ENCODE results near the gene SLX4IP.

SLX4IP gene

DNA sequence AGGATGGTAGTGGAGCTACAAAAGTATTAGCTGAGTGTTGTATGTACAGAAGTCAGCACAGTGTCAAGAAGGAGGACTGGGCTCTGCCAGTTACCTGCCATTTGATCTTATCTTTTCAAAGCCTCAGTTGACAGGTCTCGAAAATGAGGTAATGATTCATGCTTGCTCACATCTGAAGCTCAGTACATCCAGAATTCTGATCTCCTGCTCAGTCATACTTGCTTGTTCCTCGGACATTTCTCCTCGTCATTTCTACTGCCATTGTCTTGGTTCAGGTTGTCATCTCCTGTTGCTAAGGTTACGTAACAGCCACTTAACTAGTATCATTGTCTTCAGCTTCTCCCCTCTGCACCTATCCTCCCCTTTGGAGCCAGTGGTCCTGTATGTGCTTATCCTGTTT, 89.5 kb downstream of the SLX4IP start:
- Histone ChIP-seq H2BK12ac (ENCODE audit: low read length in 2 of 2) (peak overlapping the region in 1 of 2 experiments; percentile 21), H3K18ac (ENCODE audit: low read depth in 1 of 2, low read length in 2 of 2) (no peak overlapping the region), H3K4ac (ENCODE audit: low read depth in 1 of 2, low read length in 2 of 2) (no peak overlapping the region), H2BK5ac (ENCODE audit: low read depth, low read length, poor library complexity, severe bottlenecking) (no peak overlapping the region), H2BK15ac (ENCODE audit: low read depth, poor library complexity, severe bottlenecking) (no peak overlapping the region), H3K4me2 (ENCODE audit: low read length, poor library complexity, severe bottlenecking) (no peak overlapping the region), H3K9me3 (ENCODE audit: control insufficient read depth, low read length) (no peaks in the 10 kb centered on the region), H3K36me3 (ENCODE audit: control insufficient read depth in 1 of 2, insufficient read depth in 2 of 2, low read depth in 1 of 2, low read length in 2 of 2) (no peaks in the 10 kb centered on the region), H3K23ac (ENCODE audit: low read length in 2 of 2) (no peak overlapping the region), H3K4me1 (ENCODE audit: control insufficient read depth, insufficient read depth, low read depth, low read length) (peaks cover 11% of the 10 kb centered on the region), H2BK120ac (ENCODE audit: low read depth, low read length) (no peak overlapping the region), H3K27ac (ENCODE audit: low read length, poor library complexity, severe bottlenecking) (no peak overlapping the region), H4K91ac (ENCODE audit: low read length) (no peak overlapping the region), H3K27me3 (ENCODE audit: control insufficient read depth in 1 of 2, insufficient read depth in 1 of 2, low read length in 2 of 2) (no peaks in the 10 kb centered on the region), H3K14ac (ENCODE audit: low read length in 2 of 2) (no peak overlapping the region), H3K4me3 (ENCODE audit: insufficient read depth in 1 of 2, low read depth in 1 of 2, low read length in 2 of 2) (no peak overlapping the region), H4K8ac (ENCODE audit: low read length) (no peak overlapping the region), H2AK5ac (ENCODE audit: low read length, severe bottlenecking) (no peak overlapping the region), H3K79me1 (replicated peaks; ENCODE audit: low read length, poor library complexity, severe bottlenecking) (peaks cover 20% of the 10 kb centered on the region), H2AFZ (ENCODE audit: low read depth, low read length) (no peak overlapping the region), H3K9ac (ENCODE audit: low read length) (peak overlapping the region; percentile 76)
- DNase-seq, result no peak
- WGBS, result 76% methylated on average over 4 of the region's 4 CpGs

DNA sequence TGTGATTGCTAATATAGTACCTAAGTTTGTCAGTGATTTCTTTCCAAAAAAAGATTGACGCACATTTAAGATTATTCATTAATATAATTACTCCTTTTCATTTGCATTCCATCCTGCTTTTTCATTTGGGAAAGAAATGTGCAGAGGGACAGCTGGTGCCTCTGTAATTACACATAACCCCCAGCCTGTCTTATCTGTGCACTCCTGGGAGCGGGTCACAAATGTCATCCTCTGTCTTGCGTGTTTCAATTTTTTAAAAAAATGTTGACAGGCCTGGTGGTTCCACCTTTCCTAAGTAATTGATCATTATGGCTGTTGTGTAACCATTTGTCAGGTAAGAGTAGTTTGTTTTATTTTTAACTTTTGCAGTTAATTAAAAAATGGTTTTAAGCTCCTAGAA, 92.7 kb downstream of the SLX4IP start:
- no peak overlapping the region for H2AK5ac ChIP-seq (ENCODE audit: low read length, severe bottlenecking)
- no peak overlapping the region for H3K18ac ChIP-seq (ENCODE audit: low read depth in 1 of 2, low read length in 2 of 2)
- H3K79me1 ChIP-seq (replicated peaks; ENCODE audit: low read length, poor library complexity, severe bottlenecking), result peaks cover 18% of the 10 kb centered on the region
- no peak overlapping the region for H3K14ac ChIP-seq (ENCODE audit: low read length in 2 of 2)
- H2AFZ ChIP-seq (ENCODE audit: low read depth, low read length), result no peak overlapping the region
- peaks cover 5% of the 10 kb centered on the region for H3K4me1 ChIP-seq (ENCODE audit: control insufficient read depth, insufficient read depth, low read depth, low read length)
- no peak overlapping the region for H3K9ac ChIP-seq (ENCODE audit: low read length)
- H2BK12ac ChIP-seq (ENCODE audit: low read length in 2 of 2), result no peak overlapping the region
- no peak overlapping the region for H3K23ac ChIP-seq (ENCODE audit: low read length in 2 of 2)
- H4K91ac ChIP-seq (ENCODE audit: low read length), result no peak overlapping the region
- H3K4me2 ChIP-seq (ENCODE audit: low read length, poor library complexity, severe bottlenecking), result no peak overlapping the region
- H3K9me3 ChIP-seq (ENCODE audit: control insufficient read depth, low read length), result no peaks in the 10 kb centered on the region
- H2BK120ac ChIP-seq (ENCODE audit: low read depth, low read length), result no peak overlapping the region
- no peak overlapping the region for H4K8ac ChIP-seq (ENCODE audit: low read length)
- H3K27me3 ChIP-seq (ENCODE audit: control insufficient read depth in 1 of 2, insufficient read depth in 1 of 2, low read length in 2 of 2), result no peaks in the 10 kb centered on the region
- H2BK15ac ChIP-seq (ENCODE audit: low read depth, poor library complexity, severe bottlenecking), result no peak overlapping the region
- H2BK5ac ChIP-seq (ENCODE audit: low read depth, low read length, poor library complexity, severe bottlenecking), result no peak overlapping the region
- no peak overlapping the region for H3K4ac ChIP-seq (ENCODE audit: low read depth in 1 of 2, low read length in 2 of 2)
- no peak for DNase-seq
- H3K4me3 ChIP-seq (ENCODE audit: insufficient read depth in 1 of 2, low read depth in 1 of 2, low read length in 2 of 2), result no peak overlapping the region
- no peak overlapping the region for H3K27ac ChIP-seq (ENCODE audit: low read length, poor library complexity, severe bottlenecking)
- WGBS, result 88% methylated on average over 3 of the region's 3 CpGs
- no peaks in the 10 kb centered on the region for H3K36me3 ChIP-seq (ENCODE audit: control insufficient read depth in 1 of 2, insufficient read depth in 2 of 2, low read depth in 1 of 2, low read length in 2 of 2)

DNA sequence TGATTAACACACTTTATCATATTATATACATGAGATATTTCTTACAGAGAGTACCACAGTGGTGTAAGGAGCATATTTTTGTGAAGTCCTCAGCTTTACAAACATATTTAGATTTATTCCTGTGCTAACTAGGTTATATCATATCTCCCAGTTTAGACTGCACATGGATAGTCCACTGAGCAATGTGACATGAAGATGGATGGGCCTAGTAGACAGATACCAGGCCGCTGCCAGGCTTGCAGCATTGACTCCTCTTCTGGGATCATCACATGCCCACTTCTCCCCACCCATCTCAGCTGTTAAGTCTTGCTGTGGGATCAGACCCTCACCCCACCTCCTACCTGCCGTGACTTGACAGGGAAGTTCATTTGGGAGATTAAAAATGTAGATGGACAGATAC, 95.8 kb downstream of the SLX4IP start:
- WGBS, result 100% methylated on average over 1 of the region's 2 CpGs

DNA sequence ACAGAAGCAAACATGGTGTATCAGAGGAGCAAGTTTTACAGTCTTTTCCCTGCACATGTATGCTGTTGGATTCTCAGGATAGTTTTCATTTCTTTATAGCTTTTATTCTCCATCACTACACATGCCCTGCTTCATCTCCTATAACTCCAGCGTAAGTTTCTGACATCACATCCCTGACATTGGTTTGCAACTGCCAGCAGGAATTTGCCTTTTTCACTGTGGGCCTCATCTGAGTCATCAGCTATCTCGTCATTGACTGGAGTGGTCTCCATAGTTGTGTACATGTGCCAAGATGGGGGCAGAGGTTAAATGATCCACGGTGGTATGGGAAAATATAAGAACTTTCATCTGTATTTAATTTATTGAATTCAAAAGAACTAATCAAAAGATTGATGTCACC, 96.7 kb downstream of the SLX4IP start:
- Histone ChIP-seq H3K27me3 (ENCODE audit: control insufficient read depth in 1 of 2, insufficient read depth in 1 of 2, low read length in 2 of 2) (no peaks in the 10 kb centered on the region), H3K36me3 (ENCODE audit: control insufficient read depth in 1 of 2, insufficient read depth in 2 of 2, low read depth in 1 of 2, low read length in 2 of 2) (no peaks in the 10 kb centered on the region), H3K79me1 (replicated peaks; ENCODE audit: low read length, poor library complexity, severe bottlenecking) (peaks cover 10% of the 10 kb centered on the region), H3K9me3 (ENCODE audit: control insufficient read depth, low read length) (no peaks in the 10 kb centered on the region), H3K4me2 (ENCODE audit: low read length, poor library complexity, severe bottlenecking) (no peak overlapping the region), H3K27ac (ENCODE audit: low read length, poor library complexity, severe bottlenecking) (no peak overlapping the region), H2AK5ac (ENCODE audit: low read length, severe bottlenecking) (no peak overlapping the region), H2BK5ac (ENCODE audit: low read depth, low read length, poor library complexity, severe bottlenecking) (no peak overlapping the region), H3K23ac (ENCODE audit: low read length in 2 of 2) (no peak overlapping the region), H3K18ac (ENCODE audit: low read depth in 1 of 2, low read length in 2 of 2) (no peak overlapping the region), H2BK15ac (ENCODE audit: low read depth, poor library complexity, severe bottlenecking) (no peak overlapping the region), H3K4me3 (ENCODE audit: insufficient read depth in 1 of 2, low read depth in 1 of 2, low read length in 2 of 2) (no peak overlapping the region), H2AFZ (ENCODE audit: low read depth, low read length) (no peak overlapping the region), H4K91ac (ENCODE audit: low read length) (no peak overlapping the region), H4K8ac (ENCODE audit: low read length) (no peak overlapping the region), H3K9ac (ENCODE audit: low read length) (no peak overlapping the region), H2BK12ac (ENCODE audit: low read length in 2 of 2) (no peak overlapping the region), H3K4ac (ENCODE audit: low read depth in 1 of 2, low read length in 2 of 2) (no peak overlapping the region), H3K4me1 (ENCODE audit: control insufficient read depth, insufficient read depth, low read depth, low read length) (no peaks in the 10 kb centered on the region), H3K14ac (ENCODE audit: low read length in 2 of 2) (no peak overlapping the region), H2BK120ac (ENCODE audit: low read depth, low read length) (no peak overlapping the region)
- peak; percentile 78 for DNase-seq
- WGBS, result 53% methylated on average over 1 of the region's 3 CpGs

More for the DNA sequence above, 95.8 kb downstream of the SLX4IP start:
- Histone ChIP-seq H4K8ac (ENCODE audit: low read length) (peak overlapping the region; percentile 23), H3K4me1 (ENCODE audit: control insufficient read depth, insufficient read depth, low read depth, low read length) (no peaks in the 10 kb centered on the region), H2AK5ac (ENCODE audit: low read length, severe bottlenecking) (no peak overlapping the region), H3K9ac (ENCODE audit: low read length) (no peak overlapping the region), H4K91ac (ENCODE audit: low read length) (no peak overlapping the region), H3K27me3 (ENCODE audit: control insufficient read depth in 1 of 2, insufficient read depth in 1 of 2, low read length in 2 of 2) (no peaks in the 10 kb centered on the region), H3K4me3 (ENCODE audit: insufficient read depth in 1 of 2, low read depth in 1 of 2, low read length in 2 of 2) (no peak overlapping the region), H3K14ac (ENCODE audit: low read length in 2 of 2) (no peak overlapping the region), H3K4me2 (ENCODE audit: low read length, poor library complexity, severe bottlenecking) (no peak overlapping the region), H3K18ac (ENCODE audit: low read depth in 1 of 2, low read length in 2 of 2) (no peak overlapping the region), H3K4ac (ENCODE audit: low read depth in 1 of 2, low read length in 2 of 2) (no peak overlapping the region), H3K36me3 (ENCODE audit: control insufficient read depth in 1 of 2, insufficient read depth in 2 of 2, low read depth in 1 of 2, low read length in 2 of 2) (no peaks in the 10 kb centered on the region), H3K79me1 (replicated peaks; ENCODE audit: low read length, poor library complexity, severe bottlenecking) (peaks cover 14% of the 10 kb centered on the region), H2AFZ (ENCODE audit: low read depth, low read length) (no peak overlapping the region), H2BK15ac (ENCODE audit: low read depth, poor library complexity, severe bottlenecking) (no peak overlapping the region), H3K9me3 (ENCODE audit: control insufficient read depth, low read length) (no peaks in the 10 kb centered on the region), H2BK12ac (ENCODE audit: low read length in 2 of 2) (peak overlapping the region in 1 of 2 experiments; percentile 27), H2BK120ac (ENCODE audit: low read depth, low read length) (no peak overlapping the region), H3K23ac (ENCODE audit: low read length in 2 of 2) (no peak overlapping the region), H3K27ac (ENCODE audit: low read length, poor library complexity, severe bottlenecking) (no peak overlapping the region), H2BK5ac (ENCODE audit: low read depth, low read length, poor library complexity, severe bottlenecking) (no peak overlapping the region)
- DNase-seq, result no peak
